Activated CD4-positive, alpha-beta T cell treated with anti-CD3 and anti-CD28 coated beads for 36 hours (primary cell): ENCODE data around the gene TSSK3. TPM values are rescaled to one million over a fixed set of nuclear protein-coding genes. Genes with fewer than 3 reads are reported as not detected.

Source experiments
- ATAC-seq: fragments of 200-7000 bp; cut with Tn5 transposase; one replicate; pipeline ENCODE4 v1.10.0; 2021; ENCODE audit warnings: mild to moderate bottlenecking, moderate library complexity
- CTCF ChIA-PET: fragments of 350-600 bp; sonication (Branson Sonifier 250); formaldehyde crosslinking; loops from one replicate; lab custom pipeline; 2021; ENCODE audit warnings: antibody characterized with exemption; lab: Charles Lee
- POLR2A ChIA-PET: fragments of 350-600 bp; sonication (Branson Sonifier 250); formaldehyde crosslinking; loops from one replicate; lab custom pipeline; 2021; ENCODE audit warnings: antibody characterized with exemption, inconsistent platforms; lab: Charles Lee
- DNase-seq: peaks from one replicate; pipeline ENCODE4 v3.0.0-alpha.2; 2020
- H3K27ac Mint-ChIP-seq: one replicate; pipeline ENCODE4 v1.8.0; 2021; ENCODE audit warnings: mixed read lengths
- H3K27me3 Mint-ChIP-seq: one replicate; pipeline ENCODE4 v1.8.0; 2021; ENCODE audit warnings: mixed read lengths
- H3K36me3 Mint-ChIP-seq: one replicate; pipeline ENCODE4 v1.8.0; 2021; ENCODE audit warnings: low read depth, mixed read lengths
- H3K4me1 Mint-ChIP-seq: one replicate; pipeline ENCODE4 v1.8.0; 2021; ENCODE audit warnings: mixed read lengths
- H3K4me3 Mint-ChIP-seq: one replicate; pipeline ENCODE4 v1.8.0; 2021; ENCODE audit warnings: mild to moderate bottlenecking, moderate library complexity, mixed read lengths
- H3K9me3 Mint-ChIP-seq: one replicate; pipeline ENCODE4 v1.8.0; 2021; ENCODE audit warnings: low read depth, mixed read lengths
- intact Hi-C, 2 experiments: fragments of 100-400 bp; cut with DNase I in 1 of 2; cut with micrococcal nuclease in 1 of 2; formaldehyde crosslinking; loops; one replicate each; pipeline versions ENCODE4 v1.14.2 to v1.15.1; 2022 to 2024; cut with DNase I, micrococcal nuclease
- total RNA-seq, 2 experiments: library from RNA; stranded (reverse); gene quantifications; one replicate each; pipeline ENCODE4 v1.2.3, GENCODE V29; 2021

The TSSK3 gene
- total RNA-seq, 2 experiments from 2014 or later, result 0.76 to 1.6 TPM

DNA sequence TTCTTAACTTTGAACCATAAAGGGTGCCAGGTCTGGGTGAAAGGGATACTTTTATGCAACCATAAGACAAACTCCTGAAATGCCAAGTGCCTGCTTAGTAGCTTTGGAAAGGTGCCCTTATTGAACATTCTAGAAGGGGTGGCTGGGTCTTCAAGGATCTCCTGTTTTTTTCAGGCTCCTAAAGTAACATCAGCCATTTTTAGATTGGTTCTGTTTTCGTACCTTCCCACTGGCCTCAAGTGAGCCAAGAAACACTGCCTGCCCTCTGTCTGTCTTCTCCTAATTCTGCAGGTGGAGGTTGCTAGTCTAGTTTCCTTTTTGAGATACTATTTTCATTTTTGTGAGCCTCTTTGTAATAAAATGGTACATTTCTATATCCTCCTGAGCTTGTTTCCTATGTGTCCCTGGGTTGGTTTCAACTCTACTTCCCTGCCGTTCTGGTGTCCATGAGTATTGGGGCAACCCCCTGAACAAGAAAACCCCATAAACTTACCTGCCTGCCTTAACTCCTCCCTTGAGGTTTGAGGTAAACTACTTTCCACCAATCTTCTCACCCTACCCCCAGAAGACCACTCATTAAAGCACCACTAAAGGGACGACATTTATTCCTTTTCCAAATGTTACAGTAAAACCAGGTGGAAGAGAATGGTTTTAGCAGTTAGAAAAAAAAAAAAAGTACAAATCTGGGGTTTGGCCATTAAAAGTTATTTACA, 28.9 kb upstream of the TSSK3 start:
- ChIA-PET CTCF (interaction anchor here (0.5 to 1.9 kb wide), 4 partner anchors 12 to 444 kb away, joined by 3 to 6 read pairs (median 4); no protein-coding TSS in a partner anchor), POLR2A (interaction anchor here (0.6 to 1.3 kb wide), 4 partner anchors 9 to 63 kb away, joined by 3 to 7 read pairs (median 4); no protein-coding TSS in a partner anchor)
- ATAC-seq, result no peak
- intact Hi-C loops, result loop anchor here in 1 of 2 experiments (5.0 kb wide), 1 partner anchor 41 kb away; the partner anchor contains the start of gene HDAC1
- DNase-seq, result no peak
- Mint-ChIP-seq H3K4me3 (no peak overlapping the region), H3K36me3 (peaks cover 33% of the 10 kb centered on the region), H3K27ac (peak overlapping the region; percentile 5), H3K9me3 (no peaks in the 10 kb centered on the region), H3K4me1 (peaks cover 40% of the 10 kb centered on the region), H3K27me3 (no peaks in the 10 kb centered on the region)

DNA sequence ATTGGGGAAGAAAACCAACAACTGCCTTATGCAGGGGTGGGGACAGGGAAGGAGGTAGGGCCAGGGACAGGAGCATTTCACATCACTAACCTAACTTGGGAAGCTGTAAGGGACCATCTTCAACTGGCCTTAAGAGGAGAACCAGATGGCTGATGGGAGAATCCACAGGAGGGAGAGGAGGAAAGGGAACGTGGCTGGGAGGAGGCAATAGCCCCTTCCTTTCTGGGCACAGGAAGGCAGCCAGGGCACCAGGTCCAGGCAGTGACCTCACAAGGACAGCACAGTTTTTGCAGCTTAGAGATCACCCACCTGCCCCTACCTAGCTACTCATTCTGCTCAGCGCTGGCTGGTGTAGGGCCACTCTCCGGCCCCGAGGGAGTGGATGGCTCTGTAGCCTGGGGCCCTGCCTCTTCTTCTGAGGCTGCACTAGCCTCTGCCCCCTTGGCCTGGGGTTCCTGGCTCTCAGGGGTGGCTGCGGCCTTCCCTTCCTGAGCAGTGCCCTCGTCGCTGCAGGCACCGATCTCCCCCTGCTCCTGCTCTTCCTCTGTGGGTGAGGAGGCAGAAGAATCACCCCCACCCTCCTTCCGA, 28.0 kb upstream of the TSSK3 start:
- Mint-ChIP-seq H3K9me3 (no peaks in the 10 kb centered on the region), H3K27ac (peak overlapping the region; percentile 24), H3K27me3 (no peaks in the 10 kb centered on the region), H3K4me3 (peak overlapping the region; percentile 77), H3K36me3 (peaks cover 29% of the 10 kb centered on the region), H3K4me1 (peaks cover 49% of the 10 kb centered on the region)
- ChIA-PET POLR2A (interaction anchor here (0.7 kb wide), 1 partner anchor 62 kb away, joined by 3 read pairs; no protein-coding TSS in a partner anchor), CTCF (interaction anchor here (0.5 to 1.9 kb wide), 4 partner anchors 13 to 443 kb away, joined by 3 to 6 read pairs (median 4); no protein-coding TSS in a partner anchor)
- intact Hi-C loops, result loop anchor here in 1 of 2 experiments (5.0 kb wide), 1 partner anchor 42 kb away; the partner anchor contains the start of gene HDAC1
- no peak for ATAC-seq
- no peak for DNase-seq

DNA sequence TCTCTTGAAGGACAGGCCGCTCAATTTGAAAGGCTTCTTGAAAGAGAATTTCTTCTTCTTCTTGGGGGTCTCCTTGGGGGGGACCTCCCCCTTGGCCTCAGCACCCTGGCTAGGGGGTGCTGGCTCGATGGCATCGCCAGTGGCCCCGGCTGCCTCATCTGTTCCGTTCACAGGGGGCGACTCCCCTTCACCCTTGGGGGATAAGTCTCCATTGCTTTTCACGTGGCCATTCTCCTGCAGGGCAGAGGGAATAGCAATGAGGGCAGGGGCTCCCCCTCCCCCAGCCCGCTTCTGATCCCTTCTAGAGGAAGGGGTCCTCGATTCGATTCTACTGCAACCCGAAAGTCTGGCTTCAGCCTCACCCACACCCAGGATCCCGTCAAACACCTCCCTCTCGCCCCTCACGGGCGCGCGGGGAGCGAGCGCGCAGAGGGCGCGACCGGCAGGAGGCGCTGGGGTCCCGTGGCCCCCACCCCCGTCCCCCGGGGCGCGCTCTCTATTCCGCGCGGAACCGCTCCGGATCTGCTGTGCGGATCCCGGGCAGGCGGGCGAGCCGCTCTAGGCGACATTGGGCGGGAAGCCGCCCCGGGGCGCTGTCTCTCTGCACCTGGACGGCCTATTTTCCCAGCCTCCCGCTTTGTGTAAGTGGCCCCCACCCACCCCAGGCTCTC, 27.3 kb upstream of the TSSK3 start:
- peaks cover 52% of the 10 kb centered on the region for H3K4me1 Mint-ChIP-seq
- H3K4me3 Mint-ChIP-seq, result peak overlapping the region; percentile 77
- H3K27ac Mint-ChIP-seq, result peak overlapping the region; percentile 76
- no peaks in the 10 kb centered on the region for H3K9me3 Mint-ChIP-seq
- intact Hi-C loops, result loop anchor here (1.0 to 5.0 kb wide), 5 partner anchors 16 to 113 kb away; partner anchors contain the start of genes HDAC1 (in 2 of the 2), EIF3I (in 1 of the 2) and TMEM234 (in 1 of the 2)
- ChIA-PET CTCF (interaction anchor here (0.7 to 1.7 kb wide), 3 partner anchors 77 to 118 kb away, joined by 3 to 7 read pairs (median 4); no protein-coding TSS in a partner anchor), POLR2A (interaction anchor here (0.6 to 1.5 kb wide), 6 partner anchors 35 to 134 kb away, joined by 3 to 15 read pairs (median 6); partner anchors contain the start of genes BSDC1, CCDC28B and HDAC1)
- H3K36me3 Mint-ChIP-seq, result peaks cover 25% of the 10 kb centered on the region
- H3K27me3 Mint-ChIP-seq, result no peaks in the 10 kb centered on the region
- ATAC-seq (peak; percentile 34), DNase-seq (peak; percentile 76)

DNA sequence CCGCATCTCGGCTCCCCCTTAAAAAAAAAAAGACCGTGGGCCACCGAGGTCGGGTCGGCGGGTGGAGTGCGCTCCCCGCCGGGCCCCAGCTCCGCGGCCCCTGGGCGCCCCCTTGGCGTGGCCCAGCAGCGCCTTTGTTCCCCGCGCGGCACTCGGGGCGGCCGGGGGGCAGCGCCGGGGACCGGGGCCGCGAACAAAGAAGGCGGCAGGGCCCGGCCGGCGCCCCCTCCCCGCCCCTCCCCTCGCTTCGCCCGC, 26.9 kb upstream of the TSSK3 start:
- ATAC-seq, result peak; percentile 7
- no peak for DNase-seq
- POLR2A ChIA-PET, result interaction anchor here (0.6 to 1.9 kb wide), 18 partner anchors 9 to 528 kb away, joined by 3 to 15 read pairs (median 4); partner anchors contain the start of genes BSDC1, CCDC28B, HDAC1 and IQCC
- H3K4me3 Mint-ChIP-seq, result peak overlapping the region; percentile 77
- H3K27me3 Mint-ChIP-seq, result no peaks in the 10 kb centered on the region
- H3K36me3 Mint-ChIP-seq, result peaks cover 25% of the 10 kb centered on the region
- no peak overlapping the region for H3K27ac Mint-ChIP-seq
- intact Hi-C loops, result loop anchor here (1.0 to 5.0 kb wide), 4 partner anchors 16 to 113 kb away; partner anchors contain the start of genes EIF3I (in 1 of the 2), HDAC1 (in 1 of the 2) and TMEM234 (in 1 of the 2)
- H3K9me3 Mint-ChIP-seq, result no peaks in the 10 kb centered on the region
- H3K4me1 Mint-ChIP-seq, result peaks cover 52% of the 10 kb centered on the region
- CTCF ChIA-PET, result interaction anchor here (0.6 to 2.4 kb wide), 8 partner anchors 10 to 155 kb away, joined by 3 to 8 read pairs (median 6); no protein-coding TSS in a partner anchor

DNA sequence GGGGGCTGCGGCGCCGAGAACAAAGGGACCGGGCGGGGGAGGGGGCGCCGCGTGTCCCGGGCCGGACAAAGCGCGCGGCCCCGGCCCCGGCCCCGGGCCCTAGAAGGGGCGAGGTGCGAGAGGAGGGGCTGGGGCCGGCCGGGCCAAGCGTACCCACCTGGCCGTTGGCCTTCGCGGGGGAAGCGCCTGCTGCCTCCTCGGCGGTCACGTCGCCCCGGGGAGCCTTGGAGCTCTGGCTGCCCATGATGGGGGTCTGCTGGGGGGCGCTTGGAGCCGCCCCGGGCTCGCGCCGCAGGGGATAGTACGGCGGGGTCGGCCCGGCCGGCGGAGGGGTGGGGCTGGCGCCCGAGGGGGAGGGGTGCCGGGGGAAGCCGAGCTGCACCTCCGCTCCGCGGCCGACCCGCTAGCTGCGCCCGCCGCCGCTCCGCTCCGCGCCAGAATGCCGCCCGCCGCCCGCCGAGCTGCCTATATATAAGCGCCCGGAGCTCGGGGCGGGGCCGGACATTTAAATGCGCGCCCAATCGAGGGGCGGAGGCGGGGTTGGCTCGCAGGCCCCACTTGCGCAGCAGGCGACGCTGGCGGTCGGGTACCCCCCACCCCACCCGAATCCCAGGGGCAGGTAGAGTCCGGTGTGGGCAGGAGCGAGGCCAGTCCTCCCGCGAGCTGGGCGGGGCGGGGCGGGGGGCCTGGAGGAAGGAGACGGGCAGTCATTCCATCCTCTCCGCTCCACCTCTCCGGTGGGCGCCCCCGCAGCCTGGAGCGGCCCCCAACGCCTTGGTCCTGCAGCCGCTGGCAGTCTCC, 26.3 kb upstream of the TSSK3 start, which contains the start of gene MARCKSL1:
Gene MARCKSL1 (minus strand): TSS at position 444 of the 801 bp plus-strand sequence. CDS start 200 bp downstream, at position 244.
- H3K36me3 Mint-ChIP-seq, result peaks cover 22% of the 10 kb centered on the region
- intact Hi-C loops, result loop anchor here (1.0 to 5.0 kb wide), 8 partner anchors 15 to 481 kb away; partner anchors contain the start of genes BSDC1 (in 1 of the 2), EIF3I (in 1 of the 2), HDAC1 (in 1 of the 2) and LCK (in 1 of the 2)
- ATAC-seq (peak; percentile 50), DNase-seq (peak; percentile 88)
- peak within 1 kb of the TSS; percentile 76 for H3K27ac Mint-ChIP-seq
- ChIA-PET POLR2A (interaction anchor here (0.6 to 1.9 kb wide), 18 partner anchors 9 to 529 kb away, joined by 3 to 15 read pairs (median 4); partner anchors contain the start of genes BSDC1, CCDC28B, HDAC1 and IQCC), CTCF (interaction anchor here (0.6 to 2.4 kb wide), 10 partner anchors 10 to 1346 kb away, joined by 3 to 8 read pairs (median 4); no protein-coding TSS in a partner anchor)
- peaks cover 52% of the 10 kb centered on the region for H3K4me1 Mint-ChIP-seq
- peak within 1 kb of the TSS; percentile 77 for H3K4me3 Mint-ChIP-seq
- H3K9me3 Mint-ChIP-seq, result no peaks in the 10 kb centered on the region
- H3K27me3 Mint-ChIP-seq, result no peaks in the 10 kb centered on the region

DNA sequence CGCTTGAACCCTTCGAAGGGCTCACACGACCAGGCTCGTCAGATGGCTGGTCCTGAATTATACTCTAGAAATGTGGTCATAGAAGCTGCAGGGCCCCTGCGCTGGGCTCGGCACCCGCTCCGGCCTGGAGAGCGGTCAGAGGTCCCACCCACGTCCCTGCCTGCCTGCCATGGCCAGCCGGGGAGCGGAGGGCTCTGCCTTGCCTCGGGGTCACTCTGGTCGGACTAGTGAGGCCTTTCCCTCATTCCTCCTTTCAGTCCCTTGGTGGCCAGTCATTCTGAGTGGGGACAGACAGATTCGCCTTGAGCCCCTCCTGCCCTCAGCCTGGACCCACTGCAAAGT, 25.8 kb upstream of the TSSK3 start:
- H3K4me3 Mint-ChIP-seq, result no peak overlapping the region

DNA sequence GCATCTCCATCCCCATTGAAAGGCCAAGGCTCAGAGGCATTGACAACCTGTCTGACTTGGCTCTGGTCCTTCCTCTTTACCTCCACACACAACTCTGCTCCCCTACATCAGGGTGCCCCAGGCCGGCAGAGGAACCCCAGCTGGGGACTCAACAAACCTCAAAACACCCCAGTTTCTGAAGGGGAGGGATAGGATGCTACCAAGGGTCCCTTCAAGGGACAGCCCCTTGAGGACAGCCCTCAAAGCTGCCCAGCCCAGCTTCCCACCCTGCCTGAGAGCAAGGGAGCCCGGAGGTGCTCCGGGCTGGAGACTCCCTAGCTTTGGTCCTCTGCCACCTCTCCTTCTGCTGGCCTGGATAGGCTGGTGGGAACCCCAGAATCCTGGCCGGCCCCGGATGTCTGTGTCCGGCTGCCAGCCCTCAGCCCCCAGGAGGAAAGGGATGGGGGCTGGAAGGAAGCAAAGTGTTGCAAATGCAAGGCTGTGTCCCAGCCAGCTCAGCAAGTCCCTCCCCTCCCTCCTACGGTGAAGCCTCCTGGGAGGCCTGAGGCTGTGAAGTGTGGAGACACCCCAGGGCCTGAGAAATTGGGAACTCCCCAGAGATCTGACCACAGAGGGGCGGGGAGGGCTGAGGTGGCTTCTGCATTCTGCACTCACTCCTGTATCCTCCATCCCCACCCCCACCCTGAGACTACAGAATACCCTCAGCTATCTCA, 25.2 kb upstream of the TSSK3 start:
- H3K4me3 Mint-ChIP-seq, result no peak overlapping the region
- no peak overlapping the region for H3K27ac Mint-ChIP-seq
- ATAC-seq (peak; percentile 45), DNase-seq (peak; percentile 78)
- intact Hi-C loops, result loop anchor here in 1 of 2 experiments (1.0 to 5.0 kb wide), 6 partner anchors 14 to 480 kb away; partner anchors contain the start of genes BSDC1, EIF3I, LCK and S100PBP
- H3K4me1 Mint-ChIP-seq, result peaks cover 49% of the 10 kb centered on the region
- ChIA-PET POLR2A (interaction anchor here (1.3 to 1.9 kb wide), 2 partner anchors 14 to 82 kb away, joined by 5 to 6 read pairs; no protein-coding TSS in a partner anchor), CTCF (interaction anchor here (0.6 to 2.4 kb wide), 6 partner anchors 16 to 121 kb away, joined by 3 to 8 read pairs (median 6); no protein-coding TSS in a partner anchor)
- H3K27me3 Mint-ChIP-seq, result no peaks in the 10 kb centered on the region
- H3K9me3 Mint-ChIP-seq, result no peaks in the 10 kb centered on the region
- H3K36me3 Mint-ChIP-seq, result peaks cover 12% of the 10 kb centered on the region

More for the DNA sequence above, 25.8 kb upstream of the TSSK3 start:
- CTCF ChIA-PET, result interaction anchor here (0.6 to 2.4 kb wide), 8 partner anchors 14 to 258 kb away, joined by 3 to 8 read pairs (median 6); no protein-coding TSS in a partner anchor
- no peak for DNase-seq
- ATAC-seq, result no peak
- Mint-ChIP-seq H3K27ac (no peak overlapping the region), H3K9me3 (no peaks in the 10 kb centered on the region), H3K4me1 (peaks cover 52% of the 10 kb centered on the region), H3K36me3 (peaks cover 17% of the 10 kb centered on the region), H3K27me3 (no peaks in the 10 kb centered on the region)
- POLR2A ChIA-PET, result interaction anchor here (0.9 to 1.9 kb wide), 16 partner anchors 8 to 264 kb away, joined by 3 to 15 read pairs (median 4); partner anchors contain the start of genes BSDC1, CCDC28B, HDAC1 and IQCC
- intact Hi-C loops, result loop anchor here in 1 of 2 experiments (1.0 to 5.0 kb wide), 6 partner anchors 15 to 481 kb away; partner anchors contain the start of genes BSDC1, EIF3I, LCK and S100PBP

DNA sequence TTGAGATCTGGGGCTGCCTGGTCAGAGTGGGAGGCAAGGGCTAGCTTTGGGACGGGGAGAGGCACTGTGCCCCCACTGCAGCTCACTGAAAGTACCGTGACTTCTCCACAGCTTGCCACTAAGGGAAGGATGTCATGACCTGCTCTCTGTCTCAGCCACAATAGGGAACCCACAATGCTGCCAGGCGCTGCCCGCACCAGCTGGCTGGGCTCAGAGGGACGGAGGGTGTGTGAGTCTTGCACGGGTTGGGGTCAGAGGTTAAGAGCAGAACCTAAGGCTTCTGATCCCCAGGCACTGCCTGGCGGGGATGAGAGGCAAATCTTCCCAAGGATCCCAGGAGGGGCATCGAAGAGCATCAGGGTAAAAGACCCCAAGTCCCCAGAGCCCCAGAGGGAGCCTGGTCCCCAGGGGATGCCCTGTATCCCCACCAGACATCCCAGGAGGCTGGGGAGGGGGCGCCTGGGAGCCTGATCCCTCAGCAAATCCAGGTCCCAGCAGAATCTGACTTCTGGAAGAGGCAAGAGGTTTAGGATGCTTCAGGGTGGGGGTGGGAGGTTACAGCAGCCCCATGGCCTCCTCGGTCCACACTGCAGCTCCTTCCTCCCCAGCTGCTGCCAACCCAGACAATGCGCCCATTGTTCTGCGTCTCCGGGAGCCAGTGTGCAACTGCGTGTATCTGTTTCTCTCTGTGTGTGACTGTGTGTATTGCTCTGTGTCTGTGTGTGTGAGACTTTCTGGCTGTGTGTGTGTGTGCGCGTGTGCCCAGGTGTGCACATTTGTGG, 24.3 kb upstream of the TSSK3 start:
- intact Hi-C loops, result loop anchor here in 1 of 2 experiments (5.0 kb wide), 1 partner anchor 116 kb away; the partner anchor contains the start of genes EIF3I and TMEM234
- CTCF ChIA-PET, result interaction anchor here (0.6 to 2.4 kb wide), 3 partner anchors 15 to 122 kb away, joined by 3 to 8 read pairs (median 4); no protein-coding TSS in a partner anchor
- no peak for ATAC-seq
- Mint-ChIP-seq H3K36me3 (peaks cover 12% of the 10 kb centered on the region), H3K27ac (no peak overlapping the region), H3K27me3 (no peaks in the 10 kb centered on the region), H3K9me3 (no peaks in the 10 kb centered on the region), H3K4me1 (peaks cover 51% of the 10 kb centered on the region), H3K4me3 (no peak overlapping the region)
- DNase-seq, result peak; percentile 38
- POLR2A ChIA-PET, result interaction anchor here (1.3 kb wide), 1 partner anchor 13 kb away, joined by 6 read pairs; no protein-coding TSS in a partner anchor
